AG09309 (cell line): ENCODE data around the gene ZBTB17.
"Not testable (repeated sequence)": the region's sequence is repeated elsewhere in the genome, so short reads cannot be mapped to it uniquely, and the experiment has no call there.

Source experiments
- DNase-seq: peaks from one replicate; pipeline ENCODE4 v3.0.0-alpha.2; 2010; ENCODE audit warnings: low read depth
- H3K4me3 ChIP-seq: 2 replicates; pipeline ENCODE4 v1.5.1; 2011; ENCODE audit warnings: mild to moderate bottlenecking, low read depth, low read length, moderate library complexity; ENCODE audit not compliant: control insufficient read depth
- CTCF ChIP-seq: IDR thresholded peaks from 2 replicates; pipeline ENCODE4 v1.5.1; 2011; ENCODE audit warnings: mild to moderate bottlenecking, low read depth, low read length, inconsistent platforms; ENCODE audit not compliant: insufficient read depth, control insufficient read depth; ENCODE audit errors: missing control alignments

The ZBTB17 gene

GRCh38 chr1:16006010-16006409 is 30.1 kb upstream of the ZBTB17 start:
- no peak for TF ChIP-seq CTCF
- H3K4me3 ChIP-seq, result no peak overlapping the region
- DNase-seq, result no peak

DNA sequence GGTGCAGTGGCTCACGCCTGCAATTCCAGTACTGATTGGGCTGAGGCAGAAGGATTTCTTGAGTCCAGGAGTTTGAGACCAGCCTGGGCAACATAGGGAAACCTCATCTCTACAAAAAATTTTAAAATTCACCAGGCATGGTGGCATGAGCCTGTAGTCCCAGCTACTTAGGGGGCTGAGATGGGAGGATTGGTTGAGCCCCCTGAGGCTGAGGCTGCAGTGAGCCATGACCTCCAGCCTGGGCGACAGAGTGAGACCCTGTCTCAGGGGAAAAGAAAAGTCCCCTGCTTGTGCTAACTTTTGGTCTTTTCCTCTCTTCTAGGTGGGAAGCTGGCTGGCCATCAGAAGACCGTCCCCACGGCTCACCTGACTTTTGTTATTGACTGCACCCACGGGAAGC is 29.7 kb upstream of the ZBTB17 start:
- DNase-seq, result no peak
- TF ChIP-seq CTCF, result no peak
- H3K4me3 ChIP-seq, result no peak overlapping the region

GRCh38 chr1:16001274-16001673 is 25.4 kb upstream of the ZBTB17 start:
- H3K4me3 ChIP-seq, DNase-seq: not testable (repeated sequence)

GRCh38 chr1:15998929-15999328 is 23.0 kb upstream of the ZBTB17 start:
- no peak for DNase-seq
- no peak overlapping the region for H3K4me3 ChIP-seq
- no peak for TF ChIP-seq CTCF

GRCh38 chr1:15997637-15998280 is 21.9 kb upstream of the ZBTB17 start:
- no peak for TF ChIP-seq CTCF
- no peak for DNase-seq

DNA sequence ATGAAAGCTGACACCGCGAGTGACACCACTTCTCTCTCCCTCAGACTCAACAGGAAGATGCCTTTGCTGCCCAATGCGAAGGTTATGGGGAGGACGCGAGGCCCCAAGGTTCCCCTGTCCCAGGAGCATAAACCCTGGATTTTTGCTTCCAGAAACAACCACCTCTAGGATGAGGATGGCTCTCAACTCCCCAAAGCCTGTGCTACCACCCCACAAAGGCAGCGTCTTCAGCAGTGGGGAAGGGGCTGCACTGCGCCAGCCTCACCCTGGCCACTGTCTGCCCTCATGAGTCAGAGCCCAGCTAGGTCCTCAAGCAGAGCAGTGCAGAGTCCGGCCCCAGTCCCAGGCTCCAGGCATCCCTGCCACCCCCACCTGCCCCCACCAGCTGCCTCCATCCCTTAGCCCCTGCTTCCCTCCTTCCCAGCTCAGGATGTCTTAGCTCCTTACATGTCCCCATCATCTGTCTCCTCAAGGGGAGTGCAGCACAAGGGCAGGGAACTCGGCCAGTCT is 21.2 kb upstream of the ZBTB17 start:
- no peak for DNase-seq
- no peak overlapping the region for H3K4me3 ChIP-seq
- TF ChIP-seq CTCF, result no peak

More at GRCh38 chr1:15997637-15998280, 21.9 kb upstream of the ZBTB17 start:
- H3K4me3 ChIP-seq, result no peak overlapping the region

DNA sequence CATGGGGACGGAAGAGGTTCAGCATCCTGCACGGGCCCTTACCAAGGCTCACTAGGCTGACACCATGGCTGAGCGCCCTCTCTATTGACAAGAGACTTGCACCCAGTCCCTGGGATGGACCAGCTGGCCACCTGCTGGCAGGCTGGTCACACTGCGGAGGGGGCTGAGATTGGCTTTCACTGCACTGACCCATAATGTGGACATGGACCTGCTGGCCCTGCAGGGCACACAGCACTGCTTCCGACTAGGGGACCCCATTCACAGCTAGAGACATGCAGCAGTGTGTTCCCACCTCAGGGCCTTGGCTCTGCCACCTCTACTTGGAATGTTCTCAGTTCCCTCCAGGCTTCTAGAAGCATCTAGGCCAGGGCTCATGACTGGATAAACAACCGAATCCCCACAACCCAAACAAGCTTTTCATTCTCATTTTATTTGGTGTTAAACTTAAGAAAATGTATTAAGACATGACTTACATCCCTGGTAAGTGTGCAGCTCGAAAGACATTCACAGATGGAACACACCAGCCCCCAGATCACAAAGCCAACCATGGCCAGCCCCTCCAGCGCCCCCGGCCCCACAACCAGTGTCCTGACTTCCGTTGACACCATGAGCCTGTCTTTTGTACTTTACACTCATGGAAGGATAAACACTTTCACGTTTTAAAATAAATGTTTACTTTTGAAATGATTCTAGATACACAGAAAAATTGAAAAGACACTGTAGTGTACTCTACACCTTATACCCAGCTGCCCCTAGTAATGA is 18.9 kb upstream of the ZBTB17 start:
- peak; percentile 96 for TF ChIP-seq CTCF
- no peak overlapping the region for H3K4me3 ChIP-seq
- DNase-seq, result no peak
